ENCODE data around the gene ADAM22.

DNA sequence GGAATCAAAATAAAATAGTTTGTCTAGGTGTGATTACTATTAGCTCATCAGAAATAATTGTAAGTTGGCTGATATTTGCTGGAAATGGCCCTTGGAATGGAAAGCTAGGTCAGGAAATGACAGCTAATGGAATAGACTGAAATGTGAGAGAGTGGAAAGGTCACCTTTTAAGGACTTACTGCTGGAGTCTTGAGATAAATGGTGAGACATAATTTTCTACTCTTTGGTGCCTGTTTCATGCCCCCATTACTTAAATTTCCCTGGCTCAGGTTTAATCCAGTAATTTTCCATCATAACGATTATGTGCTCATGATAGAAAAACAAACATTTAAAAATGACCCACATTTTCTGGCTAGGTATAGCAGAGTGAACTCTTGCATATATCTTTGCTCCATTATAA is 123.6 kb downstream of the ADAM22 start:
- TF ChIP-seq, protein P1, sequence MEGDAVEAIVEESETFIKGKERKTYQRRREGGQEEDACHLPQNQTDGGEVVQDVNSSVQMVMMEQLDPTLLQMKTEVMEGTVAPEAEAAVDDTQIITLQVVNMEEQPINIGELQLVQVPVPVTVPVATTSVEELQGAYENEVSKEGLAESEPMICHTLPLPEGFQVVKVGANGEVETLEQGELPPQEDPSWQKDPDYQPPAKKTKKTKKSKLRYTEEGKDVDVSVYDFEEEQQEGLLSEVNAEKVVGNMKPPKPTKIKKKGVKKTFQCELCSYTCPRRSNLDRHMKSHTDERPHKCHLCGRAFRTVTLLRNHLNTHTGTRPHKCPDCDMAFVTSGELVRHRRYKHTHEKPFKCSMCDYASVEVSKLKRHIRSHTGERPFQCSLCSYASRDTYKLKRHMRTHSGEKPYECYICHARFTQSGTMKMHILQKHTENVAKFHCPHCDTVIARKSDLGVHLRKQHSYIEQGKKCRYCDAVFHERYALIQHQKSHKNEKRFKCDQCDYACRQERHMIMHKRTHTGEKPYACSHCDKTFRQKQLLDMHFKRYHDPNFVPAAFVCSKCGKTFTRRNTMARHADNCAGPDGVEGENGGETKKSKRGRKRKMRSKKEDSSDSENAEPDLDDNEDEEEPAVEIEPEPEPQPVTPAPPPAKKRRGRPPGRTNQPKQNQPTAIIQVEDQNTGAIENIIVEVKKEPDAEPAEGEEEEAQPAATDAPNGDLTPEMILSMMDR (IDR thresholded peaks at IDR 0.05; ENCODE audit: borderline replicate concordance, extremely low read depth, low read length, poor library complexity, severe bottlenecking) = no peak
- TF ChIP-seq EZH2 (IDR thresholded peaks at IDR 0.05; ENCODE audit: borderline replicate concordance, low read depth, low read length, severe bottlenecking) = no peak
